Measurements from ENCODE around the gene SH3BGR. TPM values are rescaled to one million over a fixed set of nuclear protein-coding genes. Genes with fewer than 3 reads are reported as not detected.
"Not testable (repeated sequence)": the region's sequence is repeated elsewhere in the genome, so short reads cannot be mapped to it uniquely, and the experiment has no call there.

Gene SH3BGR
- total RNA-seq, 1 donor from 2014 or later: 1.2 TPM

- intact Hi-C loops (cut with micrococcal nuclease): not testable (repeated sequence)
These were observed 88.6 kb downstream of the SH3BGR start for GRCh38 chr21:39540367-39540766.

DNA sequence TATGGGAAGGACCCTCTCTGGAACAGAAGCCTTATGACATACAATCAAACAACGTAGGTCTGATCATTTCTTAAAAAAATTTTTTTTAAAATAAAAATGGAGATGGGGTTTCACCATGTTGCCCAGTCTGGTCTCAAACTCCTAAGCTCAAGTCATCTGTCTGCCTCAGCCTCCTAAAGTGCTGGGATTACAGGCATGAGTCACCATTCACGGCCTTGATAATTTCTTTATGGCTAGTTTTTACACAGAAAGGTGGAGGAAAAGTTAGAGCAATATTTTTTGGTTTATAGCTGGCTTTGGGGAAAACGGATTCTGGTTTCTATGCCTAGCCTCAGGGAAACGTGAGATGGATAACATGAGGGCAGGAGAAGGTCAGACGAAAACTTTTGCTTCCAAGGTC, 91.0 kb downstream of the SH3BGR start:
- intact Hi-C loops (cut with micrococcal nuclease): no loop called here

DNA sequence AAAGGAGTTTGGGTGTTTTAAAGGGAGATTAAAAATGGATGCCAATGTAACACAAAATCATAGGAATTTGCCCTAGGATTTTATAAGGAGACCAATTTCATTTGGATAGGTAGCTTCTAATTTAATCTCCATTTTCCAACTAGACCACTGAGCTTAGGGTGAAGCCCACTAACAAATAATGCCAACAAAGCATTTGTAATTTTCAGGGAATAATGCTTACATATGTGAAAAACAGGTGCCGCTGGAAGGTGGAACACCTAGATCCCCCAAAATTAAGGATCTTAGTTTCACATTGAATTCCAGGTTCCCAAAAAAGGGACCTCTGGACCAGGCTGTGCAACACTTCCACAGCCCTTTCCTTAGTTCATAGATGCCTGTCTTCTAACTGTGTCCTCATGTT, 94.8 kb downstream of the SH3BGR start:
- intact Hi-C loops (cut with micrococcal nuclease): no loop called here

GRCh38 chr21:39552856-39553255, 101.1 kb downstream of the SH3BGR start:
- intact Hi-C loops (cut with micrococcal nuclease): no loop called here

GRCh38 chr21:39553331-39553730, 101.6 kb downstream of the SH3BGR start:
- intact Hi-C loops (cut with micrococcal nuclease): no loop called here

GRCh38 chr21:39555911-39556590, 104.3 kb downstream of the SH3BGR start:
- intact Hi-C loops (cut with micrococcal nuclease): no loop called here

- intact Hi-C loops (cut with micrococcal nuclease): no loop called here
These were observed 107.7 kb downstream of the SH3BGR start for GRCh38 chr21:39559511-39559910.

GRCh38 chr21:39561140-39561539, 109.4 kb downstream of the SH3BGR start:
- intact Hi-C loops (cut with micrococcal nuclease): no loop called here

GRCh38 chr21:39562791-39563770, 111.3 kb downstream of the SH3BGR start:
- intact Hi-C loops (cut with micrococcal nuclease): no loop called here

- intact Hi-C loops (cut with micrococcal nuclease): no loop called here
These were observed 112.4 kb downstream of the SH3BGR start for GRCh38 chr21:39564200-39564599.

Other genes starting within 250 kb of the SH3BGR start
- 40.5 and 40.8 TPM in 2 replicates for gene BRWD1, start 138.3 kb upstream of the SH3BGR start, total RNA-seq
- gene HMGN1, start 102.9 kb upstream of the SH3BGR start, total RNA-seq: 275 and 306 TPM in 2 replicates
- 0.07 TPM in 1 of 2 replicates, not detected in the other for gene LCA5L, start 6.2 kb upstream of the SH3BGR start, total RNA-seq
- gene B3GALT5, start 161.0 kb downstream of the SH3BGR start, total RNA-seq: not detected in 2 replicates

Measured in T-helper 1 cell treated with Interleukin-12 subunit alpha and Interleukin-12 subunit beta and Interleukin-4 antibody, amounts not matched to agents 30 ng/mL and 1 ng/mL, for 36 hours (primary cell).